Kidney epithelial cell (primary cell): ENCODE measurements around the gene XRCC2. TPM values are rescaled to one million over a fixed set of nuclear protein-coding genes. Genes with fewer than 3 reads are reported as not detected.
"Not testable (repeated sequence)": the region's sequence is repeated elsewhere in the genome, so short reads cannot be mapped to it uniquely, and the experiment has no call there.

Source experiments
- DNase-seq: peaks from one replicate; pipeline ENCODE4 v3.0.0-alpha.2; 2010; ENCODE audit warnings: low read depth
- H3K27me3 ChIP-seq: 2 replicates; pipeline ENCODE4 v1.6.0; 2011; ENCODE audit warnings: low read length; ENCODE audit not compliant: control insufficient read depth, insufficient read depth
- H3K36me3 ChIP-seq: 2 replicates; pipeline ENCODE4 v1.5.1; 2011; ENCODE audit warnings: low read length; ENCODE audit not compliant: control insufficient read depth, insufficient read depth
- H3K4me3 ChIP-seq: 2 replicates; pipeline ENCODE4 v1.5.1; 2011; ENCODE audit warnings: low read depth, mild to moderate bottlenecking, control low read depth, low read length
- total RNA-seq: library from RNA; depleted of rRNA; stranded (reverse); fragments of >200 nt; gene quantifications from 2 replicates; pipeline ENCODE4 v1.2.3, GENCODE V29; 2015
- TF ChIP-seq, protein P1 (sequence below): IDR thresholded peaks from 2 replicates; pipeline ENCODE4 v1.5.1; 2011; ENCODE audit warnings: mild to moderate bottlenecking, moderate library complexity, low read length, control low read depth, inconsistent platforms; ENCODE audit not compliant: insufficient read depth, poor library complexity, severe bottlenecking

Gene XRCC2
- total RNA-seq, 1 donor from 2014 or later: 3.2 TPM

DNA sequence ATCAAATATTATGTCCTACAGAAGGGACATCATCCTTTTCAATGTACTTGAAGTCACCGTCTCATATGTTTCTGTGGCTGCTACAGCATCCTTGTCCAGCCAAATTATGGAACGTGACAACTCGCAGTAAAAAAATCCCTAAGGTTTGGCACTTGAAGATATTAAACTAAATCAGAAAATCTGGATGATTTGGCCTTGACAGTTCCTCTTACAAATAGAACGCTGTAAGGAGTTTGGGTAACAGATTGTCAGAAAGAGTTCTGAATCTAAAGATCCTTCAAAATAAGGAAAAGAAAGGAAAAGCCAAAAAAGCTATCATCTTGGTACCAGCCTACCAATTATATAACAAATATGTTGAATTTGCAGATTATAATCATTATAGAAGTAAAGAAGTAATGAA, 21.0 kb downstream of the XRCC2 start:
- no peak for DNase-seq
- Histone ChIP-seq H3K27me3 (no peaks in the 10 kb centered on the region), H3K36me3 (no peaks in the 10 kb centered on the region), H3K4me3 (no peak overlapping the region)
- TF ChIP-seq, protein P1, sequence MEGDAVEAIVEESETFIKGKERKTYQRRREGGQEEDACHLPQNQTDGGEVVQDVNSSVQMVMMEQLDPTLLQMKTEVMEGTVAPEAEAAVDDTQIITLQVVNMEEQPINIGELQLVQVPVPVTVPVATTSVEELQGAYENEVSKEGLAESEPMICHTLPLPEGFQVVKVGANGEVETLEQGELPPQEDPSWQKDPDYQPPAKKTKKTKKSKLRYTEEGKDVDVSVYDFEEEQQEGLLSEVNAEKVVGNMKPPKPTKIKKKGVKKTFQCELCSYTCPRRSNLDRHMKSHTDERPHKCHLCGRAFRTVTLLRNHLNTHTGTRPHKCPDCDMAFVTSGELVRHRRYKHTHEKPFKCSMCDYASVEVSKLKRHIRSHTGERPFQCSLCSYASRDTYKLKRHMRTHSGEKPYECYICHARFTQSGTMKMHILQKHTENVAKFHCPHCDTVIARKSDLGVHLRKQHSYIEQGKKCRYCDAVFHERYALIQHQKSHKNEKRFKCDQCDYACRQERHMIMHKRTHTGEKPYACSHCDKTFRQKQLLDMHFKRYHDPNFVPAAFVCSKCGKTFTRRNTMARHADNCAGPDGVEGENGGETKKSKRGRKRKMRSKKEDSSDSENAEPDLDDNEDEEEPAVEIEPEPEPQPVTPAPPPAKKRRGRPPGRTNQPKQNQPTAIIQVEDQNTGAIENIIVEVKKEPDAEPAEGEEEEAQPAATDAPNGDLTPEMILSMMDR: no peak

DNA sequence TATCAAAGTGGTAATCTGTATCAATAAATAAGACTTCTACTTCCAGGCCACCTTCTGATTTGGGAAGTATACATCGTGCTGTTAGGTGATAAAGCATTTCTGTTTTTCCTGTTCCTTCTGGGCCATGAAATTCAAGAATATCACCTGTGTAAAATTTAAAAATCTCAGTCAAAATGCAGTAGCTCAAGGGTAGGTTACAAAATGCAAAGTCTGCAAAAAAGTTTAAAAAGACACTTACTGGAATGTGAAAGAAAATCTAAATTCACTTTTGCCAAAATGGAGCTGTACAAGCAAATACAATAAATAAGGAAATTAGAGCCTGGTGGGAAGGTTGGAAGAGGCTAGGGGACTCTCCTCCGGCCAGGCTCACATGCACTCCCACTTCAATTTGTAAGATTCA, 26.7 kb downstream of the XRCC2 start:
- DNase-seq: no peak
- Histone ChIP-seq H3K27me3 (no peaks in the 10 kb centered on the region), H3K4me3 (no peak overlapping the region), H3K36me3 (no peaks in the 10 kb centered on the region)
- TF ChIP-seq, protein P1: no peak

DNA sequence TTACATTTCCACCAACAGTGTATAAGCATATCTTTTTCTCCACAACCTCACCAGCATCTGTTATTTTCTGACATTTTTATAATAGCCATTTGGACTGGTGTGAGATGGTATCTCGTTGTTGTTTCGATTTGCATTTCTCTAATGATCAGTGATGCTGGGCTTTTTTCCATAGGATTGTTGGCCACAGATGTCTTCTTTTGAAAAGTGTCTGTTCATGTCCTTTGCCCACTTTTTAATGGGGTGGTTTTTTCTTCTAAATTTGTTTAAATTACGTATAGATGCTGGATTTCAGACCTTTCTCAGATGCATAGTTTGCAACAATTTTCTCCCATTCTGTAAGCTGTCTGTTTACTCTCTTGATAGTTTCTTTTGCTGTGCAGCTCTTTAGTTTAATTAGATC, 28.9 kb downstream of the XRCC2 start:
- H3K36me3 ChIP-seq: no peaks in the 10 kb centered on the region
- no peaks in the 10 kb centered on the region for H3K27me3 ChIP-seq
- no peak for DNase-seq
- no peak overlapping the region for H3K4me3 ChIP-seq
- TF ChIP-seq, protein P1: no peak

DNA sequence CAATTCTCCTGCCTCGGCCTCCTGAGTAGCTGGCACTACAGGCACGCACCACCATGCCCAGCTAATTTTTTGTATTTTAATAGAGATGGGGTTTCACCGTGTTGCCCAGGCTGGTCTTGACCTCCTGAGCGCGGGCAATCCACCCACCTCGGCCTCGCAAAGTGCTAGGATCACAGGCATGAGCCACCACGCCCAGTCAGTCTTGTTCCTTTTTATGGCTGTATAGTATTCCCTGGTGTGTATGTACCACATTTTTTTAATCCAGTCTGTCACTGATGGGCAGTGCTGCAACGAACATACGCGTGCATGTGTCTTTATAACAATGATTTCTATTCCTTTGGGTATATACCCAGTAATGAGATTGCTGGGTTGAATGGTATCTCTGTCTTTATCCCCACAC, 29.4 kb downstream of the XRCC2 start:
- H3K27me3 ChIP-seq, H3K4me3 ChIP-seq, DNase-seq, H3K36me3 ChIP-seq: not testable (repeated sequence)

DNA sequence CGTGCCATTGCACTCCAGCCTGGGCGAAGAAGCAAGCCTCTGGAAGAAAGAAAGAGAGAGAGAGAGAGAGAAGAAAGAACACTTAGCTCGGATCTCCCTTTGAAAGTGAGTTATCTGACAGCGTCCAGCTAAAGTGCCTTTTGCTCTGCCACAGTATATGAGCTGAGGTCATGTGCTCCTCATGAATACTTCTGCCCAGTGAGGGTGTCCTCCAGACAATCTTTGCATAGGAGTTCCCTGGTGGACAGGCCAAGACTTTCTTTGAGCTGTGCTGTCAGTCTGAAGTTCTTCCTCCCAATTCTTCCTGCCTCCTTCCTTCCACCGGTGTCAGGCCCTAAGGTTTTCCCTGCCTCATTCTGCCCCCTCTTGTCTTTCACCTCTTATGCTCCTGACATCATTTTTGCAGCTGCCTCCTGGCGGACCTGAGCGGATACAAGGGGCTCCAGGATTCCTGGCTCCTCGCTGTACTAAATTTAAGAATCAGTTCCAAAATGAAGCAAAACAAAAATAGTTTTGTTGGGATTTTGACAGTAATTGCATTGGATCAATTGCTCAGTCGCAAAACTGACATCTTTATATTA, 31.9 kb downstream of the XRCC2 start:
- no peaks in the 10 kb centered on the region for H3K36me3 ChIP-seq
- no peaks in the 10 kb centered on the region for H3K27me3 ChIP-seq
- TF ChIP-seq, protein P1: no peak
- no peak overlapping the region for H3K4me3 ChIP-seq
- no peak for DNase-seq

DNA sequence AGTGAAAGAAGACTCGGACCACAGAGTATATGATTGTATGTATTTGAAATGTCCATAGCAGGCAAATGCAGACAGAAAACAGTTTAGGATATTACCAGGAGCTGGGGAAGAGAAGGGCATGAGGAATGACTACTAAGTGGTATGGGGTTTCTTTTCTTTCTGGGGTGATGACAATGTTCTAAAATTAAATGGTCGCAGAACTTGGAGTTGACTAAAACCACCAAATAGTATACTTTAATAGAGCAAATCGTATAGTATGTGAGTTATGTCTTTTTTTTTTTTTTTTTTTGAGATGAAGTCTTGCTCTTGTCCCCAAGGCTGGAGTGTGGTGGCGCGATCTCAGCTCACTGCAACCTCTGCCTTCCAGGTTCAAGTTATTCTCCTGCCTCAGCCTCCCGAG, 34.6 kb downstream of the XRCC2 start:
- Histone ChIP-seq H3K27me3 (no peaks in the 10 kb centered on the region), H3K36me3 (no peaks in the 10 kb centered on the region), H3K4me3 (no peak overlapping the region)
- TF ChIP-seq, protein P1: no peak
- DNase-seq: no peak
